OCI-LY7 (cell line): ENCODE measurements around the gene PEX14. TPM values are rescaled to one million over a fixed set of nuclear protein-coding genes. Genes with fewer than 3 reads are reported as not detected.

ENCODE experiments used
- BruUV-seq: library from RNA; stranded (reverse); fragments of 400-500 nt; replicated peaks from 2 replicates; lab custom pipeline; 2021; lab: Mats Ljungman, UMichigan
- CTCF ChIA-PET: fragments of 300-600 bp; sonication (Branson Sonifier 250); formaldehyde crosslinking; loops from one replicate; lab custom pipeline; 2022; ENCODE audit warnings: antibody characterized with exemption; ENCODE audit not compliant: unreplicated experiment; lab: Charles Lee
- POLR2A ChIA-PET: fragments of 300-600 bp; sonication (Branson Sonifier 250); formaldehyde crosslinking; loops from one replicate; lab custom pipeline; 2022; ENCODE audit warnings: antibody characterized with exemption; lab: Charles Lee
- DNase-seq: peaks from one replicate; pipeline ENCODE4 v3.0.0-alpha.2; 2015; ENCODE audit warnings: low spot score
- H2AFZ ChIP-seq: fragments of 200-600 bp; sonication (generic), shearing (Covaris generic); 2 replicates; pipeline ENCODE4 v1.6.1; 2014; ENCODE audit warnings: mild to moderate bottlenecking, antibody characterized with exemption, low read length, moderate library complexity
- H3K27ac ChIP-seq: fragments of 200-600 bp; sonication (generic); 2 replicates; pipeline ENCODE4 v1.5.1; 2014; ENCODE audit warnings: mixed run types, low read depth, mild to moderate bottlenecking, moderate library complexity, low read length, inconsistent platforms; ENCODE audit not compliant: poor library complexity, severe bottlenecking
- H3K36me3 ChIP-seq: fragments of 200-600 bp; sonication (generic); 2 replicates; pipeline ENCODE4 v1.6.1; 2014; ENCODE audit warnings: mild to moderate bottlenecking, antibody characterized with exemption, low read length, moderate library complexity, mixed read lengths; ENCODE audit not compliant: insufficient read depth
- H3K4me1 ChIP-seq: fragments of 200-600 bp; sonication (generic); 2 replicates; pipeline ENCODE4 v1.5.1; 2014; ENCODE audit warnings: mild to moderate bottlenecking, low read length; ENCODE audit not compliant: insufficient read depth, poor library complexity, severe bottlenecking
- H3K4me2 ChIP-seq: fragments of 200-600 bp; sonication (generic); 2 replicates; pipeline ENCODE4 v1.6.1; 2014; ENCODE audit warnings: mild to moderate bottlenecking, low read length
- H3K4me3 ChIP-seq: fragments of 200-600 bp; sonication (generic); 2 replicates; pipeline ENCODE4 v1.5.1; 2014; ENCODE audit warnings: mild to moderate bottlenecking, low read depth, low read length; ENCODE audit not compliant: poor library complexity, severe bottlenecking
- H3K79me2 ChIP-seq: fragments of 200-600 bp; sonication (generic); 2 replicates; pipeline ENCODE4 v1.6.1; 2016; ENCODE audit warnings: low read depth, mild to moderate bottlenecking, low read length, moderate library complexity, mixed read lengths; ENCODE audit not compliant: insufficient read depth
- H3K9me2 ChIP-seq: fragments of 200-600 bp; sonication (generic); 2 replicates; pipeline ENCODE4 v1.6.1; 2016; ENCODE audit warnings: mild to moderate bottlenecking, low read length, mixed read lengths; ENCODE audit not compliant: insufficient read depth
- H3K9me3 ChIP-seq: fragments of 200-600 bp; sonication (generic); 2 replicates; pipeline ENCODE4 v1.6.1; 2014; ENCODE audit warnings: mild to moderate bottlenecking, mixed run types, low read length, mixed read lengths
- H4K20me1 ChIP-seq: fragments of 200-600 bp; sonication (generic); 2 replicates; pipeline ENCODE4 v1.6.1; 2014; ENCODE audit warnings: mild to moderate bottlenecking, antibody characterized with exemption, low read length, moderate library complexity, mixed read lengths; ENCODE audit not compliant: insufficient read depth
- CTCF ChIP-seq: fragments of 200-600 bp; sonication (generic); conservative IDR thresholded peaks from 2 replicates; pipeline ENCODE4 v1.5.1; 2014; ENCODE audit warnings: mild to moderate bottlenecking, antibody characterized with exemption, low read length, moderate library complexity, mixed read lengths
- EZH2phosphoT487 ChIP-seq: fragments of 200-600 bp; sonication (generic); IDR thresholded peaks from 2 replicates; pipeline ENCODE4 v1.6.1; 2018; ENCODE audit warnings: low read depth, borderline replicate concordance, mild to moderate bottlenecking, mixed run types, antibody characterized with exemption, low read length, moderate library complexity, mixed read lengths
- intact Hi-C: fragments of 100-400 bp; cut with micrococcal nuclease; formaldehyde crosslinking; loops from one replicate; pipeline ENCODE4 v1.10.0; 2022; ENCODE audit not compliant: unreplicated experiment
- total RNA-seq, 2 experiments: library from RNA; depleted of rRNA in 1 of 2; stranded (reverse); fragments of >200 nt in 1 of 2; shearing (Covaris generic) in 1 of 2; gene quantifications; 2 replicates each; pipeline ENCODE4 v1.2.3, GENCODE V29; 2014 to 2022

PEX14 gene
- total RNA-seq, 2 experiments from 2014 or later, result 14.6 to 24.3 TPM

- POLR2A ChIA-PET, result no interaction called here
- Histone ChIP-seq H3K27ac (no peak overlapping the region), H3K4me3 (no peak overlapping the region), H3K4me2 (no peak overlapping the region), H3K36me3 (no peaks in the 10 kb centered on the region), H2AFZ (no peak overlapping the region), H3K79me2 (no peaks in the 10 kb centered on the region), H3K4me1 (no peaks in the 10 kb centered on the region), H3K9me3 (no peaks in the 10 kb centered on the region), H3K9me2 (no peaks in the 10 kb centered on the region), H4K20me1 (no peaks in the 10 kb centered on the region)
- DNase-seq, result no peak
- BruUV-seq, result no TSS peak
- CTCF ChIA-PET, result no interaction called here
- intact Hi-C loops, result no loop called here
- TF ChIP-seq EZH2phosphoT487, result no peak
- TF ChIP-seq CTCF, result no peak
Measured at GRCh38 chr1:10559386-10559785, 84.6 kb downstream of the PEX14 start.

GRCh38 chr1:10561497-10561896 lies 86.7 kb downstream of the PEX14 start:
- BruUV-seq, result no TSS peak
- CTCF ChIA-PET, result no interaction called here
- H3K27ac ChIP-seq, result no peak overlapping the region

More at GRCh38 chr1:10561497-10561896, 86.7 kb downstream of the PEX14 start:
- Histone ChIP-seq H2AFZ (no peak overlapping the region), H3K9me3 (no peaks in the 10 kb centered on the region), H3K36me3 (no peaks in the 10 kb centered on the region), H3K4me1 (no peaks in the 10 kb centered on the region), H3K9me2 (no peaks in the 10 kb centered on the region), H3K79me2 (no peaks in the 10 kb centered on the region), H3K4me3 (no peak overlapping the region), H3K4me2 (no peak overlapping the region), H4K20me1 (no peaks in the 10 kb centered on the region)
- intact Hi-C loops, result no loop called here
- no peak for TF ChIP-seq EZH2phosphoT487
- TF ChIP-seq CTCF, result no peak
- POLR2A ChIA-PET, result no interaction called here
- no peak for DNase-seq
